Stomach (tissue), 4 donors: Measurements from ENCODE around the gene BAIAP3.

Experiments used
- CTCF ChIP-seq, 7 experiments: fragments of 450-650 bp in 4 of 7; fragments of 200-600 bp in 3 of 7; sonication (generic) in 3 of 7; IDR thresholded peaks; one replicate each; pipeline ENCODE4 v1.5.1; 2016 to 2019; ENCODE audit warnings: antibody characterized with exemption in 7 of 7, control low read depth in 2 of 7, mild to moderate bottlenecking in 1 of 7
- POLR2A ChIP-seq, 4 donors: fragments of 450-650 bp; IDR thresholded peaks; one replicate each; pipeline ENCODE4 v1.6.1; 2016; ENCODE audit warnings: antibody characterized with exemption in 4 of 4, control low read depth in 2 of 4, mild to moderate bottlenecking in 1 of 4, moderate library complexity in 1 of 4
- POLR2AphosphoS5 ChIP-seq, 3 donors: sonication (generic); formaldehyde crosslinking; IDR thresholded peaks; one replicate each; pipeline ENCODE4 v1.6.1; 2016; ENCODE audit warnings: antibody characterized with exemption in 3 of 3

GRCh38 chr16:1299868-1300203 is 33.6 kb upstream of the BAIAP3 start:
- TF ChIP-seq CTCF (IDR thresholded peaks at IDR 0.05) (no peak), POLR2AphosphoS5 (IDR thresholded peaks at IDR 0.05) (no peak), POLR2A (IDR thresholded peaks at IDR 0.05) (no peak)
